HG03460 (cell line): ENCODE data around the gene OSTN.
"Not testable (repeated sequence)": the region's sequence is repeated elsewhere in the genome, so short reads cannot be mapped to it uniquely, and the experiment has no call there.

Source experiments
- ATAC-seq: cut with Tn5 transposase; IDR thresholded peaks from one replicate; pipeline ENCODE4 v1.9.1; 2021; ENCODE audit not compliant: unreplicated experiment

The OSTN gene

DNA sequence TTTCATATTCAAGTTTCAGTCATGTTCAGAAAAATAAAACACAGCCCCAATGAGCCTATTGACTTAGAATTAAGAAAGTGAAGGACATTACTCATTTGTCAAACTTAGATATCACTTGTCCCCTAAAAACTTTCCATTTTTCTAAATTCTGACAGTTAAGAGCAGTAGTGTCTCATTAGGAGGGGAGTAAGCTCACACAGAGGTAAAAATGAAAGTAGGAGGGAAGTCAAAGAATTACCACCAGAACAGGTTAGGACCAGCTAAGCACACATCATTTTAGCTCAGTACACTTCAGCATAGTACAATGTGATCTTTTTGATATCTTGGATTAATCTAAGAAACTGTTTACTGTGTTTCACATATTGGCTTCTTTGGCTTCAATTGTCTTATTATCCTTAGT lies 64.3 kb downstream of the OSTN start:
- ATAC-seq, result peak; percentile 67

DNA sequence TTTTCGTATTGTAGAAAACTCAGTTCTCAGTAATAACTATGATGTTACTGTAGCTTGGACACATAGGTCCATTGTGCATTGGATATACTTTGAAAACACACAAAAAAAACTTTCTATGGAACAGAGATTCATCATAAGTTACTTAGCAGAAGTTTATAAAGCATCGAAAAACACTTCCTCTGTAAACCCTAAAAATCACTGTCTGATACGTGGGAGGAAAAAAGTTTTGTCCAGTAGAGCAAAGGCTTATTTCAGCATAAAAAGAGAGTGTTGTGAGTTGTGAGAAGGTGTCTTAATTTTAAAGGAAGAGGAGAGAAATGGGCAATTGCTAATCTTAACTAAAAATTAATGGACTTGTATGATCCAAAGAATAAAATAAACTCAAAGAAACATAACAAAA lies 64.8 kb downstream of the OSTN start:
- ATAC-seq, result no peak

DNA sequence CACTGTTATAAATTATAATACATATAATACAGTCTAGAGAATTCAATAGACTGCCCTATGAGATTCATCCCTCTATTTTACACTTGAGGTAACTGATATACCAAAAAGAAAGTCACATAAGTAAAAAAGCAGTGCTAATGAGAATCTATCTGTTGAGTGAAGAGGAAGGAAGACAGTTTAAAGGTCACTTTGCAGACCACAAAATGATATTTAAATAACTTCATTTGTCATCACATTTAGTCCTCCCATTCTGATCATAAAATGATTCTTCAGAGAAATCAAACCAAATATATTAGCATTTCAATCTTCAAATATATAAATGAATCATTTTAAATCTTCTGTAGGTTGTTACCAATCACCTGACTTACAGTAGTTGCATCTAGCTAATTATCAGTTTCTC lies 69.7 kb downstream of the OSTN start:
- ATAC-seq, result no peak

DNA sequence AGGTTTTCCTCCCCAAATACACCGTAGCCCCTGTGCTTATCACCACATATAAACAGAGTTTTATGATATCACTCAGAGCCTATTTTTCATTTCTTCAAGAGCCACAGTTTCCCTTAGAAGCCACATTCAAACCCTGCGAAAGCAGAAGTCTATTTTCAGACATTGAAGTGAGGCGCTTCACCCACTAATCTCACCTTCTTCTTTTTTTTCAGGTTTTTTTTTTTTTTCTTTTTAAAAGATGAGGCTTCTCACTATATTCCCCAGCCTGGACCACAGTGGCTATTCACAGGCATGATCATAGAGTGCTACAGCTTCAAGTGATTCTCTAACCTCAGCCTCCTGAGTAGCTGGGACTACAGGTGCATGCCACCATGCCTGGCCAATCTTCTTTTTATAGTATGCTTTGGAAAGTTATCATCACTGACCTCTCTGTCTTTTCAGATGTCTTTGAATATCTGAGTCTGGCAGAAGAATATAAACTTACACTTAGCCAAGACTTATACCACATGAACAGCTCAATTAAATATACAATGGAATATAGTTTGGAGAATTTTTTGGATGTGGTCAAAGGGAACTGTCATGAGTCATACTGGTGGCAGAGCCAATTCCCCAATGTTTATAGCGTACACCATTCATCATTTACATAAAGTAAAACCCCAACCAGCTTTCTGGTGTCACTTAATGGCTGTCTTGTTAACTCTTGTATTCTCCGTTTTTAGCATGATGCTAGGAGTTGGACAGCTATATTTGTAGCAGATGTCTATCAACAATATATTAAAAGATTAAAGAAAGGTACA lies 70.4 kb downstream of the OSTN start:
- ATAC-seq, result peak; percentile 83

DNA sequence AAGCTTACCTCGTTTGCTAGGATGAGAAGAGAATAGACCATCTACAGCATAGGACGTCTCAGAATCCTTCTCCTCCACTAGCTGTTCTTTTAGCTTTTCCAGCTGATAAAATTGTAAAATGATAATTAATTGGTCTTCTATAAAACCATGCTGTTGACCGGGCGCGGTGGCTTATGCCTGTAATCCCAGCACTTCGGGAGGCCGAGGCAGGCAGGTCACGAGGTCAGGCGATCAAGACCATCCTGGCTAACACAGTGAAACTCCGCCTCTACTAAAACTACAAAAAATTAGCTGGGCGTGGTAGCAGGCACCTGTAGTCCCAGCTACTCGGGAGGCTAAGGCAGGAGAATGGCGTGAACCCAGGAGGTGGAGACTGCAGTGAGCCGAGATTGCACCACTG lies 76.2 kb downstream of the OSTN start:
- not testable (repeated sequence) for ATAC-seq

DNA sequence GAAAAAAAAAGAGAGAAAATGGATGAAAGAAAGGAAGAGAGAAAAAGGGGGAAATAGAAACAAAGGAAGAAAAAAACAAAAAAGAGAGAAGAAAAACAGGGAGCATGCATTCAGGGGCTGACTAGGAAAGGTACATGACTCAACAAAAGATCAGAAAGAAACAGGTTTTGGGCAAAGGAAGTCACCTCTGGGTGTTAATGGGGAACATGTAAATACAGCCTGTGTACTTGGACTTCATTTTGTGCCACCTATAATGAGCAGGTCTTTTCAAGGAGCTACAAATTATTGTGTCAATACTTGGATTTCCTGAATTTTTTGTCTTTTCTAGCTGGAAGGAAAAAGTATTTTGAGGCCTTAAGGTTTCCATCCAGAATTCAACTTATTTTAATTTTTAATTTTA lies 76.7 kb downstream of the OSTN start:
- no peak for ATAC-seq

DNA sequence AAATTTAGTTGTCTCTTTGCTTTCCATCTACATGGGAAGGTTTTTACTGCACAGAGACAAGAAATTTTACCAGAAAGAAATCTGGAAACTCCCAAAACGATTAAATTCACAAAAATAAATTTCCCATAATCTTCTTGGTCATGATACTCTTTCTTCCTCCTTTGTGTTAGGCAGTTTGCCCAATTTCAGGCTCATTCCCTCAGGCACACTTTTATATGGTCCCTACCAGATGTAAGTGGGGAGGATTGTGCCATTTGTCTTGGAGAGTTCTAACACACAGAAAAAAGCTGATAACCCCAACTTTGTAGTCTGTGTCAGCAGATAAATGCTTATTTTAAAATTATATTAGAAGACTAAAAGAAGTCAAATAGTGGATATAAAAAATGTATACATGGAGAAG lies 81.1 kb downstream of the OSTN start:
- no peak for ATAC-seq

DNA sequence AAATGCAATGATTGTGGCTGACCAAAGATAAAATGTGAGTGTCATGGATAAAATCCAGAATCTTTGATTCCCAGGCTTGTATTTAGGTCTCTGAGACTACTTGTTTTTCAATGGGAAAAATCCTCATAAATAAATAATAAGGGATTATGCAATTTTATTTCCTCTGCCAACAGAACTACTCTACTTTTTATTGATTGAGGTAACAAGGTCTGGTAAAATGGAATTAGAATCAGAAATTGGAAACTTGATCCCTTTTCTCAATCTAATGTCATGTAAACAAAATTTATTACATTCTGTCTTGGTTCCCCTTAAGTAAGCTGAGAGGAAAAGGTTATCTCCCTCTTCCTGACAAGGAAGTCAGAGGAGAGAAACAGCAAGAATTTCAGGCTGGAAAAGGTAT lies 81.8 kb downstream of the OSTN start:
- no peak for ATAC-seq

DNA sequence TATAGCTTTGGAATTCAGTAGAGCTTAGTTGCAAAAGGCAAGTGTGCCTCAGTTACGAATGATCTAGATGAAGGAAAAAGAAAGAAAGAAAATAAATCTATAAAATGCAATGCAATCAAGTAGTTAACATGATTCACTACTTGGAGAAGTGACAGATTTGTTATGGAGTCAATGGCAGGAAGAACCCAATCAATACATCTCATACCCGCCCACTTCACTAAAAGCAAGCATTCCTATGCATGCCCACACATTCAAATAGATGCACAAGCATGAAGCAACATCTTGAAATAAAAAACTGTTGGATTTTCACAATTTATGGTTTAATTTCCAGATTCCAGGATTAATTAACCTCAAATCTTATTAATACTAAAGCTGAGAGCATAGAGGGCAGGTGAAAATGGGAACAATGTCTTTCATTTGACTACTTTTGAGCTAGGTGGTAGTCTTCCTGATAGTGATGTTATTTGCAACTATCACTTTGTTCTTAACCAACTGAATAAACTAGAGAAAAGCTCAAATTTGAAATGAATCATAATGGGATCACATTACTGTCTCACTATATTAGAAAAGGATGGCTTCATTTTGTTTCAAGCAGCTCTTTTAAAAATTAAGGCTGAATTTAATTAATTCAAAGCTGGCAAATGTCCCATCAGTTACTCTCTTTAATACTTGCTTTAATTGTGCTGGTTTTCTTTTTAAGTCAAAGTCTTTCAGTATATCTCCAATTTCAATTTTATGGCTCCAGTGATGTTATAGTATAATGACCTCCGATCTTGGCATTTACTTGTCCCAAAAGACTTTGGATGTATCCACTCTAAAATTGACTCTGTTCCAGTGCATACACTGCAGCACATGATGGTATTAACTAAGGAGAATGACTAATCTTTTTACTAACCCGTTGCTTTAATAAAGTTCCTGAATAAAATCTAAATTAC lies 83.5 kb downstream of the OSTN start:
- ATAC-seq, result no peak

DNA sequence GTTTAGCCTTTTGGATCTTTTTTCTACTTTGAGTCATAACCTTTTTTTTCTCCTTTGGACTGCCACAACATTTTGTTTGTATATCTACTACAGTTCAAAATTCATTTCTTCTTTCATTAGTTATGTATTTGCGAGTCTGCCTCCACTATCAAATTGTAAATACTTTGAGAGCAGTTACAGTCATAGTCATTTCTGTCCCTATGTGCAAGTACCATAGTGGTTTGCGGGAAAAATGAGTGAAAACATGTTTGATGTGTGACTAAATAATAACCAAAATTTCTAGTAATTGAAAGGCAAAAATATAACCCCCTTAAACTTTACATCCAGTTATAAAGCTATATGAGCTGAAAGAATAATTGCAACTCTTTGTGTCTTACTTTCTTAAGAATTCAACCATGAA lies 84.4 kb downstream of the OSTN start:
- no peak for ATAC-seq

DNA sequence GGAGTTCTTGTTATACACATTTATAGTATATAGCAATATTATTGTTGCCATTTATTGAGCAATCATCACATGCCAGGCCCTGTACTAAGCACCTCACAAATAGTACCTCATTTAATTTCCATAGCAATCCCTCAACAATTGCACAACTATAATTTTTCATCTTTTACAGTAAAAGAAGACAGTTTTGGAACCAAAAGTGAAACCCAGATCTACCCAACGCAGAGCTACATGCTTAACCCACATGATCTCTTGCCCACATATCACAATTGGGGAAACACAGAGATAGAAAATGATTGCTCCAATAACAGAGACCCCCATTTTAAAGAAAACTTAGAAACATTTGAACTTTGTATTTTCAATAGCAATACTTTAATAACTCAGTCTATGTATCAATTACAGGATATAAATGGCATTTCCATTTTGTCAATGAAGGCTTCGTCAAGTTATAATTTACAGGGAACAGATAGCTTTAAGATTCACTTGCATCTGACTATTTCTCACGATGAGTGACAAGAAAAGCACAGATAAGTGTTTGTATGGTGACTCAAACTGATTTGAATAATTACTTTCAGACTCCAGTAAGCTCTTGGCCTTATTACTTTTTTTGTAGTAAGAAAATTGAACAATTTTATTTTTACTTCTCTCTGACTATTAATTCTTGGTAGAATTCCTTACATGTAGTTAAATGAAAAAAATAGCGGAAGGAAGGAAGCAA lies 91.4 kb downstream of the OSTN start:
- peak; percentile 86 for ATAC-seq

DNA sequence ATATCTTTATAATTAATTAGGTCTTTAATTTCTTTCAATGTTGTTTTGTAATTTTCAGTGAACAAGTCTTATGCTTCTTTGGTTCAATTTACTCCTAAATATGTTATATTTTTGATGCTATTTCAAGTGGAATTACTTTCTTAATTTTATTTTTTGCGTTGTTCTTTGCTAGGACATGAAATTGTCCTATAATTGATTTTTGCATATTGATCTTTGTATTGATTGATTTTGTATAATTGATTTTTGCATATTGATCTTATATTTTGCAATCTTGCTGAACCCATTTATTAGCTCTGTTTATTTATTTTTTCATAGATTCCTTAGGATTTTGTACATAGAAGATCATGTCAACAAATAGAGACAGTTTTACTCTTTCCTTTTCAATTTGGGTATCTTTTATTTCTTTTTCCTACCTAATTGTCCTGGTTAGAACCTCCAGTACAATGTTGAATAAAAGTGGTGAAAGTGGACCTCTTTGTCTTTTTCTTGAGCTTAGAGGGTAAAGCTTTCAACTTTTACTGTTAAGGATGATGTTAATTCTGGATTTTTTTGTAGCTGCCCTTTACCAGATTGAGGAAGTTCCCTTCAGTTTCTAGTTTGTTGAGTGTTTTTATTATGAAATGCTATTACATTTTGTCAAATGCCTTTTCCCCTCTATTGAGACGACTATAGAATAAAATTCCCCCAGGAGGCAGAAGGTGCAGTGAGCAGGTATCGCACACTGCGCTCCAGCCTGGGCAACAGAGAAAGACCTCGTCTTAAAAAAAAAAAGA lies 93.4 kb downstream of the OSTN start:
- ATAC-seq, result no peak

DNA sequence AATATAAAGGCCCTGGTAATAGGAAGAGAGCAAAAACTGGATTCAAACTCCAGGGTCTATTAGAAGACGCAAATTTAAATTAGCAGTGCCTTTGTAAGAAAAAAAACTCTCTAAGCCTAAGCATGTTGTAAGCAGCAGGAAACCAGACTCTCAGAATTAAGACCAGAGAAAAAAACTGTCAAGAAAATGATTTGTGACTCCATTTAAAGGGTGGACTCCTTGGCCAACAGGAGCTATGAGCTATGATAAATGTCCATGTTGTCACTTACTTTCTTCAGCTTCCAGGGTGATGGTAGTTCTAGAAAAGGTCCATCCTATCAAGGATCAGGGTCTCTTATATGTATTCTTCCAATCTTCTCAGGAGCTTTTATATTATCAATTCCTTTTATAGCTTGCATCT lies 95.2 kb downstream of the OSTN start:
- no peak for ATAC-seq

DNA sequence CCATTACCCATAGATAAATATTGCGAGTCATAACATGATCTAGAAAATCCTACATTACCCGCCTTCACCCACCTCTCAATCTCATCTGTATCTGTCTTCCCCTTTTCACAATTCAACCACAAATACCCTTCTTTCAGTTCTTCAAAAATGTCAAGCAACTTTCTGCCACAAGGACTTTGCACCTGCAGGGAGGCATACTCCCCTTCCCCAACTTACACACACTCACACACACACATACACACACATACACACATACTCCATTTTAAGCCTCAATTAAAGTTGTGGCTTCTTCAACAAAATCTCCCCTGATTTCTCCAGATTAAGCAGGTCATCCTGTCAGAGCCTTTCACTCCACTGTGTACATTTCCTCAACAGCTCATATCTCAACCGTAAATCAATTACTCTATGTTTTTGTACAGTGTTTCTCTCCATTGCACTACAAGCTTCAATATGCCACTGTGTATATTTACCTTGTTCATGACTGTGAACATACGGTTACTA lies 97.0 kb downstream of the OSTN start:
- ATAC-seq, result peak; percentile 73

DNA sequence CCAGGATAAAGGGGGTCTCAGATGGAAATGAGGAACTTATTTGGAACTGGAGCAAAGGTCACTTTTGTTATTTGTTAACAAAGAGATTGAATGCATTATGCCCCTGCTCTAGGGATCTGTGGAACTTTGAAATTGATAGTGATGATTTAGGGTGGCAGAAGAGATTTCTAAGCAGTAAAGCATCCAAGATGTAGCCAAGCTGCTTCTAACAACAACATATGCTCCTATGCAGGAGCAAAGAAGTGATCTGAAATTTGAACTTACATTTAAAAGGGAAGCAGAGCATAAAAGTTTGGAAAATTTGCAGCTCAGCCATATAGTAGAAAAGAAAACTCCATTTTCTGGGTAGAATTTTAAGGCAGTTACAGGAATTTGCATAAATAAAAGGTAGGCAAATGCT lies 99.8 kb downstream of the OSTN start:
- no peak for ATAC-seq

DNA sequence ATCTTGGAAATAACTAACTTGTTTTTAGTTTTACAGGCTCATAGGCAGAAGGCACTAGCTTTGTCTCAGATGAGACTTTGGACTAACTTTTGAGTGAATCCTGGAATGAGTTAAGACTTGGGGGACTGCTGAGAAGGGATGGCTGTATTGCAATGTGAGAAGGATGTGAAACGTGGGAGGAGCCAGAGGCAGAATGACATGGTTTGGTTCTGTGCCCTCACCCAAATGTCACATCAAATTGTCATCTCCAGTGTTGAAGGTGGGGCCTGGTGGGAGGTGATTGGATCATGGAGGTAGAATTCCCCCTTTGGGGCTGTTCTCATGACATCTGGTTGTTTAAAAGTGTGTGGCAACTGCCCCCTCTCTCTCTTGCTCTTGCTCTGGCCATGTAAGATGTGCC lies 101.4 kb downstream of the OSTN start:
- no peak for ATAC-seq

DNA sequence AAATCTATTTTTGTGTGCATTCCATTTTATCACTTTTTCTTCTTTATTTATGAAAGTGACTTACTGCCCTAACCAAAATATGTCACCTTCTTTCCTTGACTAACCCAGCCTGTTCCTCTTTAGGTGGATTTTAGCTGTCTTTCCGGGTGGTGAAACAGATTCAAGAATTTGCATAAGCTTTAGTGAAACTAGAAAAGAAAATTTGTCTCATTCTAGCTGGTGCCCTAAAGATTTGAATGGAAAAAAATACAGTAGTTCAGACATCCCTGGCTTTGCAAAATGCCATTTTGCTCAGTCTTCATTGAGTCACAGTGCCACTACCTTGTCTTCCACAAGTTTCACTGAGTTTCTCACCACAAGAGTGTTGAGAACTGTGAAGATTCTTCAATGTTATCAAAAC lies 102.0 kb downstream of the OSTN start:
- peak; percentile 74 for ATAC-seq

DNA sequence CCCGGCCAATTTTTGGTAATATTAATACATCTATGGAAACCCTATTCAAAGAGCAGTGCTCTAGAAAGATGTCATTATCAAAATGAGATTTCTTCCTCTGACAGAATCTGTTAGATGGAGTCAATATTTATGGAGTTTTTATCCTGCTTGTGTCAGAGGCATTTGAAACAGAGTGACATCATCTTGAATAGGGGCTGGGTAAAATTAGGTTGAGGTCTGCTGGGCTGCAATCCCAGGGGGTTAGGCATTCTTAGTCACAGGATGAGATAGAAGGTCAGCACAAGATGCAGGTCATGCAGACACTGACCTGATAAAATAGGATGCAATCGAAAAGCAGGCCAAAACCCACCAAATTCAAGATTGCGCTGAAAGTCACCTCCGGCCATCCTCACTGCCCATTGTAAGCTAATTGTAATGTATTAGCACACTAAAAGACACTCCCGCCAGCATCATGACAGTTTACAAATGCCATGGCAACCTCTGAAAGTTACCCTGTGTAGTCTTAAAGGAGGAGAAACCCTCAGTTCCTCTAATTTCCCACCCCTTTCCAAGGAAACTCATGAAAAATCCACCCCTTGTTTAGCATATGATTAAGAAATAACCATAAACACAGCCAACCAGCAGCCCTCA lies 102.9 kb downstream of the OSTN start:
- no peak for ATAC-seq

DNA sequence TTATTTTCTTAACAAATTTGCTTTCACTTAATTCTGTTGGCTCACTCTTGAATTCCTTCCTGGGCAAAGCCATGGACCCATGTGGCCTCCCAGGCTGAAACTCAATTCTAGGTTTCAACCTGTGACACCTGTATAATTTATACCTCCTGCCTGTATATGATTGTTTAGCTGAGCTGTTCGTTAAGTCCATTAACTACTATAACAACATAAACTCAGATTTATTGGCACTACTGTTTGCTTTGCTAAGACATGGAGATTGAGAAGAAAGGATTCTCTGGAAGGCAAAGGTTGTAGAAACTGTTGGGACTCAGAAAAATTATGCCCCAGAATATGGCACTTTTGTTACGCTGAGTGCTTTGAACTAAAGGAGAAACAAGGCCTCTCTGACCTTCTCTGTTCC lies 103.4 kb downstream of the OSTN start:
- ATAC-seq, result no peak

DNA sequence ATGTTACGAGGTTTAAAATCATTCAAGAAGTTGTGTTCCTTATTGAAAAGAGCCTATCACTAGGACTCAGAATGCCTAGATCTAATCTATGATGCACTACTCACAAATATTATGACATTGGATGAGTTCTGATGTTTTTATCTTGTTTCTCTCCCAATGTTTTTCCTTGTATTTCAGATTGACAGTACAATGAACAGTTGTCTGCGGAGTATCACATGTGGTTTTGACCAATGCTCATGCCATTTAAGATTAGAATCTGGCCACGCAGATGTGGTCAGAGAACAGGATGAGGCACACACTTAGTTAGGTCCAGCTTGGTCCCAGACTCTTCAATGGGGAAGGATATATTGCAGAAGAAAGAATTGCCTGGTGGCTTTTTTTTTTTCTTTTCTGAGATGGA lies 104.6 kb downstream of the OSTN start:
- ATAC-seq, result no peak
